Measurements from ENCODE around the gene COX7A2. TPM values are rescaled to one million over a fixed set of nuclear protein-coding genes. Genes with fewer than 3 reads are reported as not detected.

Gene COX7A2
- total RNA-seq, 1 experiment from 2014 or later, result 516 TPM

- Mint-ChIP-seq H3K36me3 (ENCODE audit: insufficient read depth in 1 of 3, low read depth in 3 of 3) (peaks cover 0 to 4% (median 2%) of the 10 kb centered on the region in 3 experiments; a peak in 2 of 7 replicates), H3K27ac (no peak overlapping the region), H3K4me3 (no peak overlapping the region), H3K4me1 (peaks cover 33 to 38% of the 10 kb centered on the region in 2 experiments), H3K9me3 (no peaks in the 10 kb centered on the region), H3K27me3 (ENCODE audit: low read depth) (no peaks in the 10 kb centered on the region)
- no CpG with 5 or more reads among the region's 6 CpGs for WGBS (ENCODE audit: extremely low coverage, insufficient read length, low lambda C conversion rate)
- H2BK15ac ChIP-seq (ENCODE audit: low read depth, low read length), result no peak overlapping the region
- H3K9me3 ChIP-seq (ENCODE audit: control insufficient read depth, low read depth, low read length), result no peaks in the 10 kb centered on the region
- no peak overlapping the region for H3K4ac ChIP-seq (ENCODE audit: low read depth, low read length)
- TF ChIP-seq CTCF (conservative IDR thresholded peaks at IDR 0.05), result no peak
- no peak overlapping the region for H3K27ac ChIP-seq (ENCODE audit: insufficient read length, low read depth, low read length)
- no peaks in the 10 kb centered on the region for H3K23me2 ChIP-seq (ENCODE audit: insufficient read length, low read depth, low read length, poor library complexity, severe bottlenecking)
- no peak overlapping the region for H4K91ac ChIP-seq (ENCODE audit: insufficient read length, low read depth, low read length)
- H2AFZ ChIP-seq (ENCODE audit: low read length), result no peak overlapping the region
- no peak overlapping the region for H2AK5ac ChIP-seq (ENCODE audit: insufficient read length, low read length)
- H3K9ac ChIP-seq (ENCODE audit: extremely low read depth, insufficient read length, low read length), result peak overlapping the region; percentile 57
- peaks cover 1% of the 10 kb centered on the region; the same call in 1 of the 2 replicates for H3K4me1 ChIP-seq (ENCODE audit: insufficient read depth, low read length)
- H3K79me1 ChIP-seq (ENCODE audit: insufficient read depth, low read depth, low read length, poor library complexity, severe bottlenecking), result no peaks in the 10 kb centered on the region
- no peaks in the 10 kb centered on the region for H4K20me1 ChIP-seq (ENCODE audit: control insufficient read depth, insufficient read depth, insufficient read length)
- no peak overlapping the region for H3K56ac ChIP-seq (ENCODE audit: insufficient read length, low read depth, low read length)
- H3K79me2 ChIP-seq (ENCODE audit: insufficient read depth, low read length), result peaks cover 13% of the 10 kb centered on the region; the same call in 1 of the 2 replicates
- peak overlapping the region; percentile 83 for H3K4me2 ChIP-seq (ENCODE audit: insufficient read depth, insufficient read length, low read length)
- H3K18ac ChIP-seq (ENCODE audit: insufficient read length, low read depth, low read length), result no peak overlapping the region
- no peak overlapping the region for H2BK12ac ChIP-seq (ENCODE audit: insufficient read length, low read depth, low read length)
- DNase-seq, result no peak
- no peak overlapping the region for H3K14ac ChIP-seq (ENCODE audit: insufficient read depth, low read length)
- no peaks in the 10 kb centered on the region for H3K27me3 ChIP-seq (ENCODE audit: insufficient read depth, low read length)
- no peak overlapping the region for H4K8ac ChIP-seq (replicated peaks; ENCODE audit: insufficient read length, low read depth, low read length)
- H3K23ac ChIP-seq (ENCODE audit: insufficient read length, low read depth, low read length), result no peak overlapping the region
- no peak overlapping the region for H3T11ph ChIP-seq (ENCODE audit: low read length)
- no peak overlapping the region for H2BK120ac ChIP-seq (ENCODE audit: low read depth, low read length, poor library complexity, severe bottlenecking)
- H2BK5ac ChIP-seq (ENCODE audit: insufficient read length, low read length), result no peak overlapping the region
- no peak overlapping the region for H4K5ac ChIP-seq (ENCODE audit: insufficient read length, low read depth, low read length)
- no peak overlapping the region for H2BK20ac ChIP-seq (ENCODE audit: low read depth, low read length, poor library complexity, severe bottlenecking)
These were observed 41.7 kb upstream of the COX7A2 start for GRCh38 chr6:75285283-75285639.
